ENCODE results near the gene CREBBP. TPM values are rescaled to one million over a fixed set of nuclear protein-coding genes. Genes with fewer than 3 reads are reported as not detected.

The CREBBP gene
- total and polyA plus RNA-seq, 10 donors = 5.8 to 153 (median 99.9) TPM

DNA sequence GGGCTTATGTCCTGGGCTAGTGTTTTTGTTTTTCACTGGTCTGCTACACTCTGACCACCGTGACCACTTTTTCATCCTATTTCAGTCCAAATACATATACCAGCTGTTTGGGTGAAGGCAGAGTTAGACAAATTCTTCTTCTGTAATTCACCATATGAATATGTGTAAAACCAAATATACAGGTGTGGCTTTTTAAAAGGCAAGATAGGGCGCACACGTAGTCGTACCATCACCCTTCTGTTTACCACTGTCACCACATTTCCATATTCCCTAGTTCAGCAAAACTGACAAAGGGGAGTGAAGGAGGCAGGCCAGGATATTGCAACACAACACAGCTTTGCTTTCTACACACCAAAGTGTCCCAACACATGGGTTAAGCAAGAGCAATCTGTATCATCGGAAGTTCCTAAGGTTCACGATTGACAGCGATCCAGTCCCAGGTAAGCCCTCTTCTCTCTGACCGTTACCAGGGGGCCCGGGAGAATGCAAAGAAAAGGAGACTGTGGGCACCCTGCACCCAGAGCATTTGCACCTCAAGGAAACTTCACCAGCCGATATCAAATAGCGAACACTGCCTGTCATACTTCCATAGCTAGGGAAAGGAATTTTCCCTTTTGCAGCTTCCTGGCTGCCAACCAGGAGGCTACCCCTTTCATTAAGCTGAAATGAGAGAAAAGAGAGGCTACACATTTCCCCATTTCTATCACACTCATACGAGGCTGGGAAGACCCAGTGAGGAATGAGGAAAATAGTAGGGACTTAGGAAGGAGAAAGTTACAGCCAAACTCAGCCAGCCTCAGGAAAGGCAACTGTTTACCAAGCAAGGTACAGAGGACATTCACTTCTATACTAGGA, 23.1 kb downstream of the CREBBP start:
- Histone ChIP-seq H3K4me1 (peaks cover 67 to 100% (median 99%) of the 10 kb centered on the region in 6 donors), H3K27me3 (replicated peaks in 1 of 7) (no peaks in the 10 kb centered on the region), H3K36me3 (peaks cover 0 to 10% (median 0%) of the 10 kb centered on the region in 6 donors), H3K27ac (peak overlapping the region in 7 of 8 donors; percentile 58 to 90 (median 79)), H3K4me3 (peak overlapping the region in 1 of 8 donors; percentile 38), H3K9me3 (no peaks in the 10 kb centered on the region)
- TF ChIP-seq POLR2A (IDR thresholded peaks at IDR 0.05) = no peak
- TF ChIP-seq POLR2AphosphoS5 (IDR thresholded peaks at IDR 0.05) = peak in 1 of 3 donors; percentile 90
- no peak for TF ChIP-seq CTCF (IDR thresholded peaks at IDR 0.05 in 8 of 11, conservative IDR thresholded peaks at IDR 0.05 in 3 of 11)
- DNase-seq = no peak
- 41 to 56% (median 49%) methylated on average over 12 of the region's 12 CpGs for WGBS, 5 donors
- intact Hi-C loops (cut with DNase I; ENCODE audit: low total_unique reads) = no loop called here

GRCh38 chr16:3856367-3857141, 24.0 kb downstream of the CREBBP start:
- H3K36me3 ChIP-seq = peaks cover 0 to 10% (median 0%) of the 10 kb centered on the region in 6 donors
- H3K27me3 ChIP-seq (replicated peaks in 1 of 7) = no peaks in the 10 kb centered on the region
- no peaks in the 10 kb centered on the region for H3K9me3 ChIP-seq
- intact Hi-C loops (cut with DNase I; ENCODE audit: low total_unique reads) = no loop called here
- H3K4me3 ChIP-seq = peak overlapping the region in 1 of 8 donors; percentile 38
- H3K27ac ChIP-seq = peak overlapping the region; percentile 13 to 90 (median 78)
- WGBS, 5 donors = 66 to 76% (median 71%) methylated on average over 6 of the region's 6 CpGs
- TF ChIP-seq CTCF (IDR thresholded peaks at IDR 0.05 in 8 of 11, conservative IDR thresholded peaks at IDR 0.05 in 3 of 11) (no peak), POLR2A (IDR thresholded peaks at IDR 0.05) (no peak), POLR2AphosphoS5 (IDR thresholded peaks at IDR 0.05) (no peak)
- peaks cover 60 to 98% (median 93%) of the 10 kb centered on the region in 6 donors for H3K4me1 ChIP-seq
- DNase-seq = no peak

GRCh38 chr16:3854750-3855541, 25.6 kb downstream of the CREBBP start:
- Histone ChIP-seq H3K27me3 (replicated peaks in 1 of 7) (no peaks in the 10 kb centered on the region), H3K4me3 (peak overlapping the region in 1 of 8 donors; percentile 49), H3K4me1 (peaks cover 47 to 90% (median 81%) of the 10 kb centered on the region in 6 donors), H3K27ac (peak overlapping the region in 7 of 8 donors; percentile 57 to 90 (median 85)), H3K36me3 (peaks cover 4 to 20% (median 9%) of the 10 kb centered on the region in 6 donors), H3K9me3 (no peaks in the 10 kb centered on the region)
- TF ChIP-seq POLR2AphosphoS5 (IDR thresholded peaks at IDR 0.05) (peak in 1 of 3 donors; percentile 21), CTCF (IDR thresholded peaks at IDR 0.05 in 8 of 11, conservative IDR thresholded peaks at IDR 0.05 in 3 of 11) (no peak)
- WGBS, 5 donors = 57 to 76% (median 72%) methylated on average over 19 of the region's 19 CpGs
- no peak for DNase-seq
- intact Hi-C loops (cut with DNase I; ENCODE audit: low total_unique reads) = no loop called here
